B cell (primary cell): ENCODE measurements around the gene AGTRAP. TPM values are rescaled to one million over a fixed set of nuclear protein-coding genes. Genes with fewer than 3 reads are reported as not detected.
A peak's percentile ranks its signal among the peaks of the same experiment; 100 is the strongest.

Experiments
- ATAC-seq: fragments of 200-7000 bp; cut with Tn5 transposase; one replicate; pipeline ENCODE4 v1.10.0; 2021; ENCODE audit warnings: low read depth, mild to moderate bottlenecking, moderate number of reproducible peaks, moderate library complexity
- CTCF ChIA-PET: fragments of 350-600 bp; sonication (Branson Sonifier 250); formaldehyde crosslinking; loops from one replicate; lab custom pipeline; 2021; ENCODE audit warnings: antibody characterized with exemption, inconsistent platforms; lab: Charles Lee
- POLR2A ChIA-PET: fragments of 350-600 bp; sonication (Branson Sonifier 250); formaldehyde crosslinking; loops from one replicate; lab custom pipeline; 2021; ENCODE audit warnings: antibody characterized with exemption; lab: Charles Lee
- DNase-seq: peaks from one replicate; pipeline ENCODE4 v3.0.0; 2013
- H2AFZ ChIP-seq: 2 replicates; pipeline ENCODE4 v1.6.1; 2012; ENCODE audit warnings: mild to moderate bottlenecking, low read depth, low read length; ENCODE audit not compliant: insufficient read depth, poor library complexity, severe bottlenecking
- H3K27ac ChIP-seq, 2 donors: 1 replicate in 1 of 2; 2 replicates in 1 of 2; pipeline ENCODE4 v1.5.1; 2012 to 2013; ENCODE audit warnings: low read length in 2 of 2, mild to moderate bottlenecking in 2 of 2, moderate library complexity in 1 of 2
- H3K27me3 ChIP-seq, 4 experiments: fragments of 200-600 bp in 1 of 4; sonication (generic) in 1 of 4; replicated peaks in 1 of 4; 1 replicate in 2 of 4; 2 replicates in 2 of 4; pipeline versions ENCODE4 v1.6.1 to v1.7.0; 2013 to 2016; ENCODE audit warnings: low read length in 3 of 4, mild to moderate bottlenecking in 2 of 4, mixed read lengths in 1 of 4, moderate library complexity in 1 of 4; ENCODE audit not compliant: insufficient read depth in 4 of 4, control insufficient read depth in 3 of 4; ENCODE audit errors: control extremely low read depth in 1 of 4
- H3K36me3 ChIP-seq, 2 experiments: replicated peaks in 1 of 2; 1 replicate in 1 of 2; 2 replicates in 1 of 2; pipeline versions ENCODE4 v1.6.1 to v1.7.1; 2013; ENCODE audit warnings: low read length in 1 of 2; ENCODE audit not compliant: insufficient read depth in 2 of 2, control insufficient read depth in 1 of 2; ENCODE audit errors: control extremely low read depth in 1 of 2, extremely low read depth in 1 of 2
- H3K4me1 ChIP-seq, 2 donors: fragments of 200-600 bp in 1 of 2; sonication (generic) in 1 of 2; 1 replicate in 1 of 2; 2 replicates in 1 of 2; pipeline versions ENCODE4 v1.5.1 to v1.6.1; 2013 to 2017; ENCODE audit warnings: low read length in 2 of 2; ENCODE audit not compliant: control insufficient read depth in 2 of 2, insufficient read depth in 2 of 2
- H3K4me2 ChIP-seq: replicated peaks from 2 replicates; pipeline ENCODE3; 2012; ENCODE audit warnings: mild to moderate bottlenecking, low read depth, low read length; ENCODE audit not compliant: poor library complexity, severe bottlenecking
- H3K4me3 ChIP-seq, 5 experiments: fragments of 200-600 bp in 1 of 5; sonication (generic) in 1 of 5; 1 replicate in 3 of 5; 2 replicates in 2 of 5; pipeline versions ENCODE4 v1.5.1 to v1.7.0; 2011 to 2016; ENCODE audit warnings: low read length in 4 of 5, mild to moderate bottlenecking in 4 of 5, low read depth in 2 of 5, control low read depth in 1 of 5, moderate library complexity in 1 of 5; ENCODE audit not compliant: insufficient read depth in 1 of 5; ENCODE audit errors: control extremely low read depth in 1 of 5, extremely low read depth in 1 of 5
- H3K79me2 ChIP-seq: fragments of 200-600 bp; sonication (generic); one replicate; pipeline ENCODE4 v1.6.0; 2016; ENCODE audit warnings: low read length; ENCODE audit not compliant: control insufficient read depth, insufficient read depth
- H3K9ac ChIP-seq: fragments of 200-600 bp; sonication (generic); 2 replicates; pipeline ENCODE4 v1.6.1; 2017; ENCODE audit warnings: mild to moderate bottlenecking, low read length, moderate library complexity
- H3K9me3 ChIP-seq, 3 donors: one replicate each; pipeline versions ENCODE4 v1.6.1 to v1.7.1; 2013; ENCODE audit warnings: low read length in 2 of 3; ENCODE audit not compliant: control insufficient read depth in 2 of 3, insufficient read depth in 1 of 3; ENCODE audit errors: control extremely low read depth in 1 of 3
- H4K20me1 ChIP-seq: 2 replicates; pipeline ENCODE4 v1.6.0; 2012; ENCODE audit warnings: mild to moderate bottlenecking, low read length; ENCODE audit not compliant: insufficient read depth, control insufficient read depth, poor library complexity, severe bottlenecking
- H3K27ac Mint-ChIP-seq: one replicate; pipeline ENCODE4 v1.8.0; 2021; ENCODE audit warnings: mixed read lengths
- H3K27me3 Mint-ChIP-seq: one replicate; pipeline ENCODE4 v1.8.0; 2021; ENCODE audit warnings: mixed read lengths
- H3K4me1 Mint-ChIP-seq: one replicate; pipeline ENCODE4 v1.8.0; 2021; ENCODE audit warnings: mixed read lengths
- H3K4me3 Mint-ChIP-seq: one replicate; pipeline ENCODE4 v1.8.0; 2021; ENCODE audit warnings: mixed read lengths
- H3K9me3 Mint-ChIP-seq: one replicate; pipeline ENCODE4 v1.8.0; 2022; ENCODE audit warnings: mixed read lengths; ENCODE audit not compliant: insufficient read depth
- EZH2 ChIP-seq: IDR thresholded peaks from 2 replicates; pipeline ENCODE4 v1.6.1; 2012; ENCODE audit warnings: borderline replicate concordance, low read depth, mild to moderate bottlenecking, moderate library complexity, low read length; ENCODE audit not compliant: insufficient read depth, poor library complexity, severe bottlenecking
- WGBS: methylation state at CpG from one replicate; pipeline ENCODE4 v1.1.5; 2013; ENCODE audit warnings: missing lambda C conversion rate; ENCODE audit not compliant: insufficient coverage; 5-methylcytosine and 5-hydroxymethylcytosine counted together
- intact Hi-C: fragments of 100-400 bp; cut with micrococcal nuclease; formaldehyde crosslinking; loops from one replicate; pipeline ENCODE4 v1.10.0; 2022
- polyA plus RNA-seq: library from polyadenylated mRNA; depleted of rRNA; stranded (reverse); fragments of >200 nt; gene quantifications from 2 replicates; pipeline ENCODE4 v1.2.3, GENCODE V29; 2012
- total RNA-seq, 2 donors: library from RNA; stranded (reverse); fragments of 120-200 nt in 1 of 2; gene quantifications; 1 replicate in 1 of 2; 2 replicates in 1 of 2; pipeline versions ENCODE4 v1.2.3 to v1.2.4, GENCODE V29; 2013 to 2022
- TF ChIP-seq, protein P1 (sequence below): fragments of 200-600 bp; IDR thresholded peaks from one replicate; pipeline ENCODE4 v1.8.0; 2022; ENCODE audit warnings: antibody characterized with exemption, mild to moderate bottlenecking

AGTRAP gene
- total and polyA plus RNA-seq, 2 donors (not counting 1 experiment from before 2014, with no cell fraction given), result 18.3 to 44.9 TPM

DNA sequence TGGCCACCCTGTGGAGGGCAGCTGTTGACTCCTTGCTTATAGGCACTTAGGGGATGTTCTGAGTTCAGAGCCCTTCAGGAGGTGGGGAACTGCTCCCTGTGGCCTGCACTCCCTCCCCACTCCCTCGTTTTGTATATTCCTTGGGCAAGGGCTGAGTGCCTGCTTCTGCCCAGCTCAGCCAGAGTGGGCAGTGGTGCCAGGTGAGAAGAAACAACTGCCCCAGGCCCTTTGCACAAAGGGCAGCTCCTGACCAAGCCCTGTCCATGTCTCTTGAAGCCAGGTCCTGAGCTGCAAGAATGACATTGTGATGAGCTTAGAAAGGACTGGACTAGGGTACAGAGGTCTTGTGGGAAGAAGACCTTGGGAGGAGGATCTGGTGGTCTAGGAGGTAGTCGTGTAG is 2.2 kb downstream of the AGTRAP start:
- WGBS, result no CpG with 5 or more reads among the region's 2 CpGs
- Histone ChIP-seq H4K20me1 (peaks cover 12% of the 10 kb centered on the region), H3K9me3 (no peaks in the 10 kb centered on the region), H3K27ac (no peak overlapping the region), H2AFZ (no peak overlapping the region), H3K79me2 (peaks cover 25% of the 10 kb centered on the region), H3K27me3 (no peaks in the 10 kb centered on the region), H3K4me2 (no peak overlapping the region), H3K36me3 (no peaks in the 10 kb centered on the region), H3K4me1 (peaks cover 29 to 36% of the 10 kb centered on the region in 2 donors), H3K4me3 (peak overlapping the region in 1 of 5 experiments; percentile 12), H3K9ac (no peak overlapping the region)
- POLR2A ChIA-PET, result no interaction called here
- H3K4me1 Mint-ChIP-seq, result peaks cover 42% of the 10 kb centered on the region
- DNase-seq (no peak), ATAC-seq (no peak)
- CTCF ChIA-PET, result interaction anchor here (0.6 to 4.0 kb wide), 3 partner anchors 19 to 94 kb away, joined by 3 to 39 read pairs (median 8); partner anchors contain the start of gene FBXO6
- no peaks in the 10 kb centered on the region for H3K27me3 Mint-ChIP-seq
- TF ChIP-seq EZH2, result no peak
- TF ChIP-seq, protein P1, sequence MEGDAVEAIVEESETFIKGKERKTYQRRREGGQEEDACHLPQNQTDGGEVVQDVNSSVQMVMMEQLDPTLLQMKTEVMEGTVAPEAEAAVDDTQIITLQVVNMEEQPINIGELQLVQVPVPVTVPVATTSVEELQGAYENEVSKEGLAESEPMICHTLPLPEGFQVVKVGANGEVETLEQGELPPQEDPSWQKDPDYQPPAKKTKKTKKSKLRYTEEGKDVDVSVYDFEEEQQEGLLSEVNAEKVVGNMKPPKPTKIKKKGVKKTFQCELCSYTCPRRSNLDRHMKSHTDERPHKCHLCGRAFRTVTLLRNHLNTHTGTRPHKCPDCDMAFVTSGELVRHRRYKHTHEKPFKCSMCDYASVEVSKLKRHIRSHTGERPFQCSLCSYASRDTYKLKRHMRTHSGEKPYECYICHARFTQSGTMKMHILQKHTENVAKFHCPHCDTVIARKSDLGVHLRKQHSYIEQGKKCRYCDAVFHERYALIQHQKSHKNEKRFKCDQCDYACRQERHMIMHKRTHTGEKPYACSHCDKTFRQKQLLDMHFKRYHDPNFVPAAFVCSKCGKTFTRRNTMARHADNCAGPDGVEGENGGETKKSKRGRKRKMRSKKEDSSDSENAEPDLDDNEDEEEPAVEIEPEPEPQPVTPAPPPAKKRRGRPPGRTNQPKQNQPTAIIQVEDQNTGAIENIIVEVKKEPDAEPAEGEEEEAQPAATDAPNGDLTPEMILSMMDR, result no peak
- no peak overlapping the region for H3K27ac Mint-ChIP-seq
- H3K9me3 Mint-ChIP-seq, result no peaks in the 10 kb centered on the region
- intact Hi-C loops, result no loop called here
- H3K4me3 Mint-ChIP-seq, result peak overlapping the region; percentile 26

DNA sequence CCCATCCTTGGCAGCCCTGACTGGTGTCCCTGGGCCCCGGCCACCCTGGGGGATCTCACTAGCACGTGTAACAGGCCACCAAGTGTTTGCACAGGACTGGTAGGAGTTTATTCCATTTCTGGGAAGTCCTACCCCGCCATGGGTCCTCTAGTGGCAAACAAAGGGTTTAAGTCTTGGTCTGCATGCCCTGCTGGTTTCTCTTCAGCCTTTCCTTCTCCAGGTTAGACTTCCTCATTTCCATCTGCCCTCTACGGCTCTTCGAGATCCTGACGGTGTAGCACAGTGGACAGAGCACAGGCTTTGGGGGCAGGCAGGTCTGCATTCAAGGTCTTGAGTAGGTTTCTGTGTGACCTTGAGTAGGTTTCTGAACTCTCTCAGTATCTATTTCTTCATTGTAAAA is 2.8 kb downstream of the AGTRAP start:
- TF ChIP-seq, protein P1, result no peak
- TF ChIP-seq EZH2, result no peak
- ATAC-seq (no peak), DNase-seq (no peak)
- Histone ChIP-seq H3K9me3 (no peaks in the 10 kb centered on the region), H3K27ac (no peak overlapping the region), H3K4me2 (no peak overlapping the region), H3K4me3 (no peak overlapping the region), H3K4me1 (peaks cover 29 to 36% of the 10 kb centered on the region in 2 donors), H3K9ac (no peak overlapping the region), H2AFZ (no peak overlapping the region), H4K20me1 (peaks cover 13% of the 10 kb centered on the region), H3K36me3 (no peaks in the 10 kb centered on the region), H3K27me3 (no peaks in the 10 kb centered on the region), H3K79me2 (peaks cover 28% of the 10 kb centered on the region)
- H3K9me3 Mint-ChIP-seq, result no peaks in the 10 kb centered on the region
- WGBS, result 84% methylated on average over 3 of the region's 6 CpGs
- POLR2A ChIA-PET, result no interaction called here
- H3K27me3 Mint-ChIP-seq, result no peaks in the 10 kb centered on the region
- H3K4me3 Mint-ChIP-seq, result no peak overlapping the region
- H3K27ac Mint-ChIP-seq, result no peak overlapping the region
- CTCF ChIA-PET, result no interaction called here
- H3K4me1 Mint-ChIP-seq, result peaks cover 42% of the 10 kb centered on the region
- intact Hi-C loops, result no loop called here
